D721Med (cell line): ENCODE measurements around the gene ARHGAP35.

Experiments
- DNase-seq: peaks from one replicate; pipeline ENCODE4 v3.0.0; 2011; ENCODE audit warnings: low spot score; ENCODE audit not compliant: insufficient read length
- FAIRE-seq: peaks from 2 replicates; lab custom pipeline; 2011; peaks lifted over from hg19 to GRCh38; lab: Jason Lieb, UNC
- TF ChIP-seq, protein P1 (sequence below): IDR thresholded peaks from 2 replicates; pipeline ENCODE4 v1.5.1; 2012; ENCODE audit warnings: mild to moderate bottlenecking, control low read depth; ENCODE audit not compliant: insufficient read depth; ENCODE audit errors: missing control alignments

Gene ARHGAP35

GRCh38 chr19:46860846-46861690 is at the start of gene ARHGAP35:
Gene ARHGAP35, plus strand, starts transcription at chr19:46860997. Its CDS starts 57,679 bp downstream, at chr19:46918676.
- no peak for FAIRE-seq
- TF ChIP-seq, protein P1, sequence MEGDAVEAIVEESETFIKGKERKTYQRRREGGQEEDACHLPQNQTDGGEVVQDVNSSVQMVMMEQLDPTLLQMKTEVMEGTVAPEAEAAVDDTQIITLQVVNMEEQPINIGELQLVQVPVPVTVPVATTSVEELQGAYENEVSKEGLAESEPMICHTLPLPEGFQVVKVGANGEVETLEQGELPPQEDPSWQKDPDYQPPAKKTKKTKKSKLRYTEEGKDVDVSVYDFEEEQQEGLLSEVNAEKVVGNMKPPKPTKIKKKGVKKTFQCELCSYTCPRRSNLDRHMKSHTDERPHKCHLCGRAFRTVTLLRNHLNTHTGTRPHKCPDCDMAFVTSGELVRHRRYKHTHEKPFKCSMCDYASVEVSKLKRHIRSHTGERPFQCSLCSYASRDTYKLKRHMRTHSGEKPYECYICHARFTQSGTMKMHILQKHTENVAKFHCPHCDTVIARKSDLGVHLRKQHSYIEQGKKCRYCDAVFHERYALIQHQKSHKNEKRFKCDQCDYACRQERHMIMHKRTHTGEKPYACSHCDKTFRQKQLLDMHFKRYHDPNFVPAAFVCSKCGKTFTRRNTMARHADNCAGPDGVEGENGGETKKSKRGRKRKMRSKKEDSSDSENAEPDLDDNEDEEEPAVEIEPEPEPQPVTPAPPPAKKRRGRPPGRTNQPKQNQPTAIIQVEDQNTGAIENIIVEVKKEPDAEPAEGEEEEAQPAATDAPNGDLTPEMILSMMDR: no peak
- peak; percentile 77 for DNase-seq

DNA sequence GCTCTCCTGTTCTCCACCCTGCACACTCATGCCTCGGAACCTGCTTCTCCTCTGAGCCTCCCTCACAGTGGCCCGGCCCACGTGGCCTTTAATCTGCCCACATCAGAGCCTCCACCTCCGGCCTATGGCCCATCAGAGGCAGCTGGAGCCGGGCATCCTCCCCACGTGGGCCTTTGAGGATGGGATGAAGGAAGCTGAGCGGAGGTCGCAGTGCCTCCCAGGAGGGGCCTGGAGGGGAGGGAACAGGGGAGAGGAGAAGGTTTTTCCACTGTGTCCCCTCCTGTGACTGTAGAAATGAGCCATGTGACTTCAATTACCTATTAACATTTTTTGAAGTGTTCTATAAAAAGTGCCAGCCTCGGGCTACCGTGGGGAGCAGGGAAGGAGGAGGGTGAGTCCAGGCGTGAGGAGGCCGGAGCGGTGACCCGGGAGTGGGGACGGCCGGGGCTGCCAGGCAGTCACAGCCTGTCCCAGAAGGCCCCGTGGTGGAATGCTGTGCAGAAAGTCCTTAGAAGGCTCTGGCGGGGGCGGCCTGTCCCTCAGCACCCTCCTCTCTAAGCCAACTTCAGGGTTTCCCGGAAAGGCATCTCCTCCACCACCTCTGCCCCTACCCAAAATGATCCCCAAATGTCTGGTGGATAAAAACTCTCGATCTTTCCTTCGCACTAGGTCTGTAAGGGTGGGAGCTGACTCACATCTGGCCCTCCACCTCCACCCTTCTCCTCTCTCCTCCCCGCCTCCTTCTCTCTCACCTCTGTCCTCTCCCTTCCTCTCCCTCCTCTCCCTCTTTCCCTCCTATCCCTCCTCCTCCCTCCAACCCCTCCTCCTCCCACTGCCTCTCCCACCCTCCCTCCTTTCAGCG is 47.6 kb upstream of the ARHGAP35 start:
- TF ChIP-seq, protein P1: no peak
- no peak for FAIRE-seq

GRCh38 chr19:46813839-46814358 is 46.9 kb upstream of the ARHGAP35 start:
- DNase-seq: no peak
- no peak for FAIRE-seq
- TF ChIP-seq, protein P1: no peak

More for the DNA sequence above, 47.6 kb upstream of the ARHGAP35 start:
- no peak for DNase-seq

GRCh38 chr19:46815833-46816627 is 44.8 kb upstream of the ARHGAP35 start:
- DNase-seq: no peak

GRCh38 chr19:46818812-46819211 is 42.0 kb upstream of the ARHGAP35 start:
- TF ChIP-seq, protein P1: no peak
- no peak for FAIRE-seq
- no peak for DNase-seq

More at GRCh38 chr19:46815833-46816627, 44.8 kb upstream of the ARHGAP35 start:
- no peak for FAIRE-seq
- TF ChIP-seq, protein P1: no peak
